DND-41 (cell line): ENCODE measurements around the gene TSHZ2.

Source experiments
- ATAC-seq: fragments of 200-7000 bp; cut with Tn5 transposase; 3 replicates; pipeline ENCODE4 v1.9.1; 2021; ENCODE audit warnings: low read depth; ENCODE audit not compliant: insufficient read depth
- DNase-seq: peaks from one replicate; pipeline ENCODE4 v3.0.0-alpha.2; 2020
- H2AFZ ChIP-seq: 2 replicates; pipeline ENCODE4 v1.6.0; 2012; ENCODE audit warnings: low read depth, low read length
- H3K27ac ChIP-seq: 2 replicates; pipeline ENCODE4 v1.5.1; 2012; ENCODE audit warnings: low read length, inconsistent platforms
- H3K27me3 ChIP-seq: fragments of 200-600 bp; sonication (generic); 2 replicates; pipeline ENCODE4 v1.6.0; 2012; ENCODE audit warnings: low read length, mild to moderate bottlenecking, inconsistent platforms; ENCODE audit not compliant: insufficient read depth, poor library complexity
- H3K36me3 ChIP-seq: 2 replicates; pipeline ENCODE4 v1.5.1; 2012; ENCODE audit warnings: low read length, inconsistent platforms; ENCODE audit not compliant: insufficient read depth
- H3K4me1 ChIP-seq: 2 replicates; pipeline ENCODE4 v1.5.1; 2012; ENCODE audit warnings: mild to moderate bottlenecking, low read length; ENCODE audit not compliant: insufficient read depth
- H3K4me2 ChIP-seq: 2 replicates; pipeline ENCODE4 v1.6.0; 2012; ENCODE audit warnings: mild to moderate bottlenecking, moderate library complexity, low read length, inconsistent platforms; ENCODE audit not compliant: insufficient read depth
- H3K4me3 ChIP-seq, 2 experiments: fragments of 200-600 bp in 1 of 2; shearing (Covaris generic) in 1 of 2; 2 replicates each; pipeline ENCODE4 v1.5.1; 2012 to 2016; ENCODE audit warnings: inconsistent platforms in 2 of 2, low read length in 2 of 2, mild to moderate bottlenecking in 2 of 2, low read depth in 1 of 2, moderate library complexity in 1 of 2
- H3K79me2 ChIP-seq: 2 replicates; pipeline ENCODE4 v1.6.0; 2012; ENCODE audit warnings: low read length, inconsistent platforms; ENCODE audit not compliant: insufficient read depth
- H3K9ac ChIP-seq: 2 replicates; pipeline ENCODE4 v1.6.0; 2012; ENCODE audit warnings: low read depth, mild to moderate bottlenecking, inconsistent platforms, low read length, moderate library complexity
- H3K9me3 ChIP-seq: 2 replicates; pipeline ENCODE4 v1.5.1; 2012; ENCODE audit warnings: low read length, moderate library complexity, mild to moderate bottlenecking, inconsistent platforms; ENCODE audit not compliant: insufficient read depth, severe bottlenecking
- H4K20me1 ChIP-seq: 2 replicates; pipeline ENCODE4 v1.6.0; 2012; ENCODE audit warnings: low read length; ENCODE audit not compliant: insufficient read depth
- EZH2 ChIP-seq: IDR thresholded peaks from 3 replicates; pipeline ENCODE4 v1.6.1; 2012; ENCODE audit warnings: borderline replicate concordance, low read depth, mild to moderate bottlenecking, moderate library complexity, low read length, inconsistent platforms; ENCODE audit not compliant: severe bottlenecking
- TF ChIP-seq, protein P1 (sequence below): IDR thresholded peaks from 2 replicates; pipeline ENCODE4 v1.5.1; 2012; ENCODE audit warnings: borderline replicate concordance, low read length, moderate library complexity, mild to moderate bottlenecking; ENCODE audit not compliant: poor library complexity, severe bottlenecking; ENCODE audit errors: extremely low read depth

TSHZ2 gene

GRCh38 chr20:53264604-53265003, 292.4 kb downstream of the TSHZ2 start:
- Histone ChIP-seq H3K36me3 (no peaks in the 10 kb centered on the region), H3K4me2 (no peak overlapping the region), H3K79me2 (no peaks in the 10 kb centered on the region), H3K27me3 (peaks cover 34% of the 10 kb centered on the region), H2AFZ (no peak overlapping the region), H3K9ac (no peak overlapping the region), H3K4me3 (no peak overlapping the region), H3K27ac (no peak overlapping the region), H3K9me3 (no peaks in the 10 kb centered on the region), H4K20me1 (no peaks in the 10 kb centered on the region), H3K4me1 (no peaks in the 10 kb centered on the region)
- ATAC-seq (no peak), DNase-seq (no peak)
- TF ChIP-seq, protein P1, sequence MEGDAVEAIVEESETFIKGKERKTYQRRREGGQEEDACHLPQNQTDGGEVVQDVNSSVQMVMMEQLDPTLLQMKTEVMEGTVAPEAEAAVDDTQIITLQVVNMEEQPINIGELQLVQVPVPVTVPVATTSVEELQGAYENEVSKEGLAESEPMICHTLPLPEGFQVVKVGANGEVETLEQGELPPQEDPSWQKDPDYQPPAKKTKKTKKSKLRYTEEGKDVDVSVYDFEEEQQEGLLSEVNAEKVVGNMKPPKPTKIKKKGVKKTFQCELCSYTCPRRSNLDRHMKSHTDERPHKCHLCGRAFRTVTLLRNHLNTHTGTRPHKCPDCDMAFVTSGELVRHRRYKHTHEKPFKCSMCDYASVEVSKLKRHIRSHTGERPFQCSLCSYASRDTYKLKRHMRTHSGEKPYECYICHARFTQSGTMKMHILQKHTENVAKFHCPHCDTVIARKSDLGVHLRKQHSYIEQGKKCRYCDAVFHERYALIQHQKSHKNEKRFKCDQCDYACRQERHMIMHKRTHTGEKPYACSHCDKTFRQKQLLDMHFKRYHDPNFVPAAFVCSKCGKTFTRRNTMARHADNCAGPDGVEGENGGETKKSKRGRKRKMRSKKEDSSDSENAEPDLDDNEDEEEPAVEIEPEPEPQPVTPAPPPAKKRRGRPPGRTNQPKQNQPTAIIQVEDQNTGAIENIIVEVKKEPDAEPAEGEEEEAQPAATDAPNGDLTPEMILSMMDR: no peak
- no peak for TF ChIP-seq EZH2

GRCh38 chr20:53265304-53265875, 293.2 kb downstream of the TSHZ2 start:
- Histone ChIP-seq H2AFZ (no peak overlapping the region), H4K20me1 (no peaks in the 10 kb centered on the region), H3K4me1 (no peaks in the 10 kb centered on the region), H3K27me3 (peaks cover 34% of the 10 kb centered on the region), H3K36me3 (no peaks in the 10 kb centered on the region), H3K4me3 (no peak overlapping the region), H3K27ac (no peak overlapping the region), H3K4me2 (no peak overlapping the region), H3K79me2 (no peaks in the 10 kb centered on the region), H3K9ac (no peak overlapping the region), H3K9me3 (no peaks in the 10 kb centered on the region)
- DNase-seq (no peak), ATAC-seq (no peak)
- TF ChIP-seq EZH2: no peak
- TF ChIP-seq, protein P1: no peak

DNA sequence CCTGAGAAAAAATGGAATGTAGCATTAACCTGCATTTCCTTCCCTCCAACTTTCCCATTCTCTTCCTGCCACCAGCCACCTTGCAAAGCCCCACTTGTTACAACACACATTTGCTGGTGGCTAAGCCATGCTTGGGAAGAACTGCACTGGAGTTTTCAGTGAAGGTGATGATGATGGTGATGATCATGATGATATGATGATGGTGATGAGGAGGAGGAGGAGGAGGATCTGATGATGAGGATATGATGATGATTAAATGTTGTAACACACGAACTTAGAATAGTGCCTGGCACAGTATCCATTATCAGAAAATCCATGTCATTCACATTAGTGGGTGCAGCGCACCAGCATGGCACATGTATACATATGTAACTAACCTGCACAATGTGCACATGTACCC, 297.2 kb downstream of the TSHZ2 start:
- H3K4me2 ChIP-seq: no peak overlapping the region
- no peak overlapping the region for H2AFZ ChIP-seq
- H3K4me1 ChIP-seq: no peaks in the 10 kb centered on the region
- no peak for ATAC-seq
- H3K27ac ChIP-seq: no peak overlapping the region
- no peak for DNase-seq
- H3K9ac ChIP-seq: no peak overlapping the region
- H3K79me2 ChIP-seq: no peaks in the 10 kb centered on the region
- no peaks in the 10 kb centered on the region for H3K36me3 ChIP-seq
- TF ChIP-seq EZH2: no peak
- TF ChIP-seq, protein P1: no peak
- peaks cover 23% of the 10 kb centered on the region for H3K27me3 ChIP-seq
- no peaks in the 10 kb centered on the region for H4K20me1 ChIP-seq
- H3K4me3 ChIP-seq: no peak overlapping the region
- no peaks in the 10 kb centered on the region for H3K9me3 ChIP-seq

DNA sequence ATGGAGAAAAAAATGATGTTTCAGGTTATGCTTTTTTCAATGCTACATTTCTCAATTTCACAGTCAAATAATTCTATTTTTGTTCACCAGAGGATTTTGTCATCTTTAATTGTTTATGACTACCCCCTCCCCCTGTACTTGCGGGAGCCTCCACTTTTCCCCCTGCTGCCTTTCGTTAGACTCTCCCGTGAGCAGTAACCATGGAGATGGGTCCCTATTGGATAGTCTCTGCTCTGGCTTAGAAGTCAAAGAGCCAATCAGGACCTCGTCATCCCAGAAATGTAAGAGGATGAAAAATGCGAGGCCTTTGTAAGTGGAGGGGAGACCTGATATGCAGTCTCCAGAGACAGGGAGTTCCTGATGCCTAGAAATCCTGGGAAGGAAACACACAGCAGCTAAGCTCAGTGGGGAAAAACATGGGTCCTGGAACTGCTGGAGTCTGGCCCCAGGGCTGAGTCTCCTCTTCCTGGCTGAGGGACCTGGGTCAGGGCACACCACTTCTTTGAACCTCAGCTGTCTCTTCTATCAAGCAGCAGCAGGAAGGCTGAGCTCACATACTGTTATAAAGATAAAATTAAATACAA, 298.7 kb downstream of the TSHZ2 start:
- Histone ChIP-seq H3K4me1 (no peaks in the 10 kb centered on the region), H3K4me3 (no peak overlapping the region), H2AFZ (no peak overlapping the region), H3K27ac (no peak overlapping the region), H3K9ac (no peak overlapping the region), H3K27me3 (peaks cover 15% of the 10 kb centered on the region), H3K4me2 (no peak overlapping the region), H4K20me1 (no peaks in the 10 kb centered on the region), H3K9me3 (no peaks in the 10 kb centered on the region), H3K79me2 (no peaks in the 10 kb centered on the region), H3K36me3 (no peaks in the 10 kb centered on the region)
- DNase-seq (no peak), ATAC-seq (no peak)
- TF ChIP-seq, protein P1: no peak
- no peak for TF ChIP-seq EZH2
